ENCODE measurements around the gene PRKCI. TPM values are rescaled to one million over a fixed set of nuclear protein-coding genes. Genes with fewer than 3 reads are reported as not detected.

The PRKCI gene
- polyA plus RNA-seq, 1 experiment: 84.3 TPM

DNA sequence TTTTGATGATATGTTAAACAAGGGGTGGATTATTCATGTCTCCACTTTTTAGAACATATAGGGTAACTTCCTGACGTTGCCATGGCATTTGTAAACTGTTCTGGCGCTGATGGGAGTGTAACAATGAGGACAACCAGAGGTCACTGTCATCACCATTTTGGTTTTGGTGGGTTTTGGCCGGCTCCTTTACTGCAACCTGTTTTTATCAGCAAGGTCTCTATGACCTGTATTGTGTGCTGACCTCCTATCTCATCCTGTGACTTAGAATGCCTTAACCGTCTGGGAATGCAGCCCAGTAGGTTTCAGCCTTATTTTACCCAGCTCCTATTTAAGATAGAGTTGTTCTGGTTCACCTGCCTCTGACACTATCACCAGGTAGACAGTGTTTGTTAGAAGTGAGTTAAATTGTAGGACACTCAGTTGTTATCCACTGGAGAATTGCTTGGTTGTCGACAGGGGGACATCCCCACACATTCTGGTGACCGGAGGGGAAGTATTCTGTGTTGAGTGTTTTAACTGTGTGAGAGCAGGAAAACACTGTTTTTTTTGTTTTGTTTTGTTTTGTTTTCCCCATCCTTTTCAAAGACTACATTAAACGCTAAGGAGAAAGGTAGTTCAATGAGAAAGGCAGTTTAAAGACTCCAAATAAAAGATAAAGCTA lies 98.4 kb downstream of the PRKCI start:
- ChIA-PET CTCF (interaction anchor here (0.7 to 0.9 kb wide), 3 partner anchors 11 to 491 kb away, joined by 3 to 4 read pairs (median 3); no protein-coding TSS in a partner anchor), POLR2A (no interaction called here)
- DNase-seq (ENCODE audit: low read depth, low spot score): no peak
- Histone ChIP-seq H3K9me3 (ENCODE audit: control insufficient read depth, insufficient read depth, low read length) (no peaks in the 10 kb centered on the region), H3K27ac (ENCODE audit: low read depth, low read length) (no peak overlapping the region), H3K27me3 (ENCODE audit: control insufficient read depth, insufficient read depth, low read length) (no peaks in the 10 kb centered on the region), H3K4me3 (ENCODE audit: low read depth, low read length) (no peak overlapping the region)
- TF ChIP-seq, protein P1, sequence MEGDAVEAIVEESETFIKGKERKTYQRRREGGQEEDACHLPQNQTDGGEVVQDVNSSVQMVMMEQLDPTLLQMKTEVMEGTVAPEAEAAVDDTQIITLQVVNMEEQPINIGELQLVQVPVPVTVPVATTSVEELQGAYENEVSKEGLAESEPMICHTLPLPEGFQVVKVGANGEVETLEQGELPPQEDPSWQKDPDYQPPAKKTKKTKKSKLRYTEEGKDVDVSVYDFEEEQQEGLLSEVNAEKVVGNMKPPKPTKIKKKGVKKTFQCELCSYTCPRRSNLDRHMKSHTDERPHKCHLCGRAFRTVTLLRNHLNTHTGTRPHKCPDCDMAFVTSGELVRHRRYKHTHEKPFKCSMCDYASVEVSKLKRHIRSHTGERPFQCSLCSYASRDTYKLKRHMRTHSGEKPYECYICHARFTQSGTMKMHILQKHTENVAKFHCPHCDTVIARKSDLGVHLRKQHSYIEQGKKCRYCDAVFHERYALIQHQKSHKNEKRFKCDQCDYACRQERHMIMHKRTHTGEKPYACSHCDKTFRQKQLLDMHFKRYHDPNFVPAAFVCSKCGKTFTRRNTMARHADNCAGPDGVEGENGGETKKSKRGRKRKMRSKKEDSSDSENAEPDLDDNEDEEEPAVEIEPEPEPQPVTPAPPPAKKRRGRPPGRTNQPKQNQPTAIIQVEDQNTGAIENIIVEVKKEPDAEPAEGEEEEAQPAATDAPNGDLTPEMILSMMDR (IDR thresholded peaks at IDR 0.05; ENCODE audit: low read depth, low read length): no peak

- no peak overlapping the region for H3K27ac ChIP-seq (ENCODE audit: low read depth, low read length)
- CTCF ChIA-PET: interaction anchor here (0.7 to 0.9 kb wide), 3 partner anchors 12 to 490 kb away, joined by 3 to 4 read pairs (median 3); no protein-coding TSS in a partner anchor
- no peak for DNase-seq (ENCODE audit: low read depth, low spot score)
- POLR2A ChIA-PET: no interaction called here
- no peaks in the 10 kb centered on the region for H3K9me3 ChIP-seq (ENCODE audit: control insufficient read depth, insufficient read depth, low read length)
- H3K27me3 ChIP-seq (ENCODE audit: control insufficient read depth, insufficient read depth, low read length): no peaks in the 10 kb centered on the region
- TF ChIP-seq, protein P1 (IDR thresholded peaks at IDR 0.05; ENCODE audit: low read depth, low read length): no peak
- no peak overlapping the region for H3K4me3 ChIP-seq (ENCODE audit: low read depth, low read length)
Observed at GRCh38 chr3:170321321-170322034, 99.3 kb downstream of the PRKCI start.

DNA sequence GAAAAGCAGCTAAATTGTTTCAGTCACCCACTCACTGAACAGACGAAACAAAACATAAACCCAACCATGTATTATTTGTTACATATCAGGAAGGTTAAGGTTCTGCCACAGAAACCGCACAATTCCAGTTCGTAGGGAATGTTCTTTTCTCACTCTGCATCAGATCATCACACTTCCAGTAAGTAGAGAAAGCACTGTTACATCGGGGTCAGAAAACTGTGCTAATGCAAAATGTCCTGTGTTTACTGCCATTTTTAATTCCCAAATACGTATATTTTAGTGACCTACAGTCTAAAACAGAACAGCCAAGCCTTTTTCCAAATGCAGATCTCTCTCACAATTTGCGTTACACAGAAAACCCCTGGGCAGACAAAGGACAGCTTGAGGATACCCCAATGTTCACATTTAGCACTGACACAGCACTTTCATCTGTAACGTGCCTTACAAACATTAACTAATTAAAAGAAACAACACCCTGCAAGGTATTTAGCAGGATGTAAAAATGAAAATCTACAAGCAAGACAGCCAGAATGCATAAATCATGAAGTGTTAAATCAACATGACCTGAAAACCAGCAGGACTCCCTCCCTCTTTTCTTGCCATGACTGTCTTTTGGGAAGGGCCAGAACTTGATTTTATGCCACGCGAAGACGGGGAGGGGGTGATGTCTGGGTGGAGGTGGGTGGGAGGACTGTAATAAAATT lies 100.5 kb downstream of the PRKCI start:
- ChIA-PET POLR2A (no interaction called here), CTCF (interaction anchor here (1.0 kb wide), 1 partner anchor 14 kb away, joined by 4 read pairs; no protein-coding TSS in a partner anchor)
- Histone ChIP-seq H3K27me3 (ENCODE audit: control insufficient read depth, insufficient read depth, low read length) (no peaks in the 10 kb centered on the region), H3K27ac (ENCODE audit: low read depth, low read length) (no peak overlapping the region), H3K9me3 (ENCODE audit: control insufficient read depth, insufficient read depth, low read length) (peaks cover 7% of the 10 kb centered on the region), H3K4me3 (ENCODE audit: low read depth, low read length) (no peak overlapping the region)
- no peak for DNase-seq (ENCODE audit: low read depth, low spot score)
- TF ChIP-seq, protein P1 (IDR thresholded peaks at IDR 0.05; ENCODE audit: low read depth, low read length): no peak

DNA sequence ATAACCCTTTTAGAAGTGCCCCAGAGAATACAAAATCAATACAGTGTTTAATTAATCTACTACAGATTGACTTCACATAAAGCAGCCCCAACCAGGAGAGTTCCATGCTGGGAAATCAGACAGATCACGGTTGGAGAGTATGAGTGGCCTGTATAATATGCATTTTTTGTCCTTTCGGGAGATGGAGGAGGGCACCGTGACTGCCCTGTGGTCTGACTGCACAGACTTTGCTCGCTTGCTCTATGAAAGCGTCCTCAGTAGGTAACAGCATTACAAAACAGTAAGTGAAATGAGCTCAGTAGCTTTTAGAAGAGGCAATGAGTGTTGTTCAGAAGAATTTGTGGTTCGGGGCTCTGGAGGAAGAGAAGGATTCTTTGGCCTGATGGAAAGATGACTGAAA lies 101.1 kb downstream of the PRKCI start:
- no peak for DNase-seq (ENCODE audit: low read depth, low spot score)
- CTCF ChIA-PET: no interaction called here
- Histone ChIP-seq H3K27me3 (ENCODE audit: control insufficient read depth, insufficient read depth, low read length) (no peaks in the 10 kb centered on the region), H3K9me3 (ENCODE audit: control insufficient read depth, insufficient read depth, low read length) (peaks cover 8% of the 10 kb centered on the region), H3K4me3 (ENCODE audit: low read depth, low read length) (no peak overlapping the region), H3K27ac (ENCODE audit: low read depth, low read length) (no peak overlapping the region)
- TF ChIP-seq, protein P1 (IDR thresholded peaks at IDR 0.05; ENCODE audit: low read depth, low read length): no peak
- POLR2A ChIA-PET: no interaction called here
